K562 (cell line): ENCODE measurements around the gene TNIK. TPM values are rescaled to one million over a fixed set of nuclear protein-coding genes. Genes with fewer than 3 reads are reported as not detected.

ENCODE experiments used
- ATAC-seq: fragments of 200-7000 bp; cut with Tn5 transposase; 3 replicates; pipeline ENCODE4 v1.9.1; 2020; ENCODE audit warnings: moderate library complexity
- BruUV-seq: library from RNA; stranded (reverse); fragments of 400-500 nt; replicated peaks from 2 replicates; lab custom pipeline; 2021; lab: Mats Ljungman, UMichigan
- CTCF ChIA-PET: fragments of 300-600 bp; formaldehyde crosslinking; extraction: SDS; loops from one replicate; lab custom pipeline; 2021; ENCODE audit warnings: low intra/inter-chr PET ratio; lab: Yijun Ruan, JAX
- POLR2A ChIA-PET: fragments of 300-600, 350-650 bp; sonication (Branson Sonifier 250); formaldehyde crosslinking; extraction: SDS; loops from one replicate; lab custom pipeline; 2021; ENCODE audit warnings: antibody characterized with exemption, inconsistent platforms; lab: Yijun Ruan, JAX
- DNase-seq, 4 experiments: peaks; one replicate each; pipeline versions ENCODE4 v3.0.0 to v3.0.0-alpha.2; 2011 to 2018; ENCODE audit warnings: low spot score in 3 of 4, mixed read lengths in 3 of 4; ENCODE audit errors: extremely low read depth in 1 of 4
- FAIRE-seq: peaks from 2 replicates; lab custom pipeline; 2011; peaks lifted over from hg19 to GRCh38; lab: Jason Lieb, UNC
- H2AFZ ChIP-seq: 2 replicates; pipeline ENCODE4 v1.6.0; 2011; ENCODE audit warnings: low read depth, low read length, control low read depth, inconsistent platforms
- H3K27ac ChIP-seq: fragments of 200-600 bp; 3 replicates; pipeline ENCODE4 v1.8.0; 2011; ENCODE audit warnings: low read depth, mild to moderate bottlenecking, control low read depth, inconsistent platforms, low read length, moderate library complexity, mixed read lengths; ENCODE audit errors: extremely low read depth
- H3K27me3 ChIP-seq, 2 experiments: fragments of 300-600 bp in 1 of 2; 2 replicates in 1 of 2; 3 replicates in 1 of 2; pipeline versions ENCODE4 v1.6.0 to v1.8.0; 2011; ENCODE audit warnings: inconsistent platforms in 2 of 2, low read length in 2 of 2, mild to moderate bottlenecking in 1 of 2, mixed read lengths in 1 of 2, moderate library complexity in 1 of 2; ENCODE audit not compliant: control insufficient read depth in 2 of 2, insufficient read depth in 2 of 2
- H3K36me3 ChIP-seq: fragments of 300-600 bp; 3 replicates; pipeline ENCODE4 v1.8.0; 2011; ENCODE audit warnings: mild to moderate bottlenecking, low read length, inconsistent platforms; ENCODE audit not compliant: control insufficient read depth, insufficient read depth
- H3K4me1 ChIP-seq, 2 experiments: fragments of 200-600 bp in 1 of 2; replicated peaks in 1 of 2; 2 replicates in 1 of 2; 3 replicates in 1 of 2; pipeline versions ENCODE4 v1.5.1 to v1.8.0; 2011; ENCODE audit warnings: inconsistent platforms in 2 of 2, low read length in 2 of 2, mild to moderate bottlenecking in 1 of 2, mixed read lengths in 1 of 2, moderate library complexity in 1 of 2; ENCODE audit not compliant: control insufficient read depth in 2 of 2, insufficient read depth in 2 of 2
- H3K4me2 ChIP-seq: 2 replicates; pipeline ENCODE4 v1.6.1; 2011; ENCODE audit warnings: low read length, control low read depth, inconsistent platforms, mixed read lengths; ENCODE audit not compliant: insufficient read depth
- H3K4me3 ChIP-seq: fragments of 200-600 bp; sonication (generic), shearing (Covaris generic); 2 replicates; pipeline ENCODE4 v1.5.1; 2016; ENCODE audit warnings: control low read depth, inconsistent platforms
- H3K79me2 ChIP-seq: fragments of 200-600 bp; 3 replicates; pipeline ENCODE4 v1.8.0; 2011; ENCODE audit warnings: low read length, inconsistent platforms; ENCODE audit not compliant: control insufficient read depth, insufficient read depth
- H3K9ac ChIP-seq, 2 experiments: 2 replicates each; pipeline versions ENCODE4 v1.6.0 to v1.6.1; 2011; ENCODE audit warnings: low read depth in 2 of 2, low read length in 2 of 2, control low read depth in 1 of 2, inconsistent platforms in 1 of 2, mild to moderate bottlenecking in 1 of 2, mixed read lengths in 1 of 2; ENCODE audit not compliant: insufficient read depth in 1 of 2
- H3K9me1 ChIP-seq: one replicate; pipeline ENCODE4 v1.6.0; 2011; ENCODE audit warnings: inconsistent platforms, mild to moderate bottlenecking, low read length, moderate library complexity; ENCODE audit not compliant: control insufficient read depth, insufficient read depth
- H3K9me3 ChIP-seq: replicated peaks from 2 replicates; pipeline ENCODE4 v1.5.1; 2011; ENCODE audit warnings: low read depth, low read length, inconsistent platforms; ENCODE audit not compliant: control insufficient read depth, insufficient read depth
- H4K20me1 ChIP-seq: replicated peaks from 2 replicates; pipeline ENCODE4 v1.6.1; 2011; ENCODE audit warnings: low read length, inconsistent platforms, mixed read lengths; ENCODE audit not compliant: control insufficient read depth, insufficient read depth
- HMG20B ChIP-seq: fragments of 250-450 bp; sonication (Bioruptor Pico); IDR thresholded peaks from 2 replicates; pipeline ENCODE4 v1.5.0; 2021; ENCODE audit warnings: mild to moderate bottlenecking
- UBTF ChIP-seq, 2 experiments: IDR thresholded peaks; 2 replicates each; pipeline ENCODE4 v1.6.1; 2012; ENCODE audit warnings: improper control_type of control experiment in 2 of 2, low read depth in 2 of 2, low read length in 2 of 2, borderline replicate concordance in 1 of 2
- WGBS: fragments of 100-300 bp; shearing (Covaris generic); methylation state at CpG from one replicate; pipeline ENCODE4 v1.1.6; 2016; ENCODE audit warnings: low coverage, mixed read lengths; ENCODE audit not compliant: insufficient coverage; ENCODE audit errors: missing lambda C conversion rate; 5-methylcytosine and 5-hydroxymethylcytosine counted together
- in situ Hi-C: fragments of 300-500 bp; cut with MboI; formaldehyde crosslinking; loops from 4 replicates; pipeline ENCODE4 v1.15.0; 2018; ENCODE audit warnings: inconsistent platforms, mixed read lengths
- intact Hi-C: fragments of 100-400 bp; cut with micrococcal nuclease; formaldehyde crosslinking; loops from 2 replicates; pipeline ENCODE4 v1.14.2; 2022
- polyA plus RNA-seq, 8 experiments: library from polyadenylated mRNA; depleted of rRNA in 4 of 8; stranded (reverse) in 5 of 8; unstranded in 3 of 8; fragments of >200 nt; fragmentation: Nextera tagmentation in 2 of 8; fragmentation: Illumina TruSeq in 1 of 8; extraction: Ambion mirVana in 2 of 8; extraction: Trizol in 1 of 8; gene quantifications; 2 replicates each; pipeline versions ENCODE4 v1.2.1 to v1.2.3, GENCODE V29; 2011 to 2014; ENCODE audit warnings: inconsistent platforms in 1 of 8, missing spikeins in 1 of 8
- total RNA-seq, 7 experiments: library from RNA; depleted of rRNA in 6 of 7; stranded (reverse); fragments of >200 nt in 6 of 7; fragmentation: Illumina TruSeq in 2 of 7; extraction: Trizol in 2 of 7; gene quantifications; 2 replicates each; pipeline versions ENCODE4 v1.2.1 to v1.2.3, GENCODE V29; 2011 to 2021; ENCODE audit warnings: low replicate concordance in 1 of 7

Gene TNIK
- total and polyA plus RNA-seq, 9 of the 15 experiments (the other 6 are each of a cell fraction or from before 2014, with no cell fraction given), result 6.6 to 39.0 (median 24.7) TPM

GRCh38 chr3:171429635-171430034 is 30.6 kb downstream of the TNIK start:
- Histone ChIP-seq H2AFZ (no peak overlapping the region), H3K79me2 (peaks cover 75% of the 10 kb centered on the region), H3K9me3 (no peaks in the 10 kb centered on the region), H3K9ac (no peak overlapping the region; a peak in 2 of 4 replicates), H3K4me2 (0 out of 2 replicates have a peak overlapping the region, but pooled peaks have one; percentile 15), H3K4me3 (no peak overlapping the region), H4K20me1 (no peaks in the 10 kb centered on the region), H3K27ac (no peak overlapping the region; the same call in 2 of the 3 replicates), H3K4me1 (peaks cover 15 to 40% of the 10 kb centered on the region in 2 experiments), H3K9me1 (no peaks in the 10 kb centered on the region), H3K27me3 (no peaks in the 10 kb centered on the region), H3K36me3 (no peaks in the 10 kb centered on the region)
- ChIA-PET CTCF (no interaction called here), POLR2A (interaction anchor here (0.8 to 2.8 kb wide), 5 partner anchors 9 to 270 kb away, joined by 3 to 30 read pairs (median 5); no protein-coding TSS in a partner anchor)
- ATAC-seq (peak; percentile 33), FAIRE-seq (no peak), DNase-seq (peak in 1 of 4 experiments; percentile 37)
- BruUV-seq, result no TSS peak
- peak in 1 of 2 experiments; percentile 44; a peak in 1 of 4 replicates for TF ChIP-seq UBTF (IDR thresholded peaks at IDR 0.05; ENCODE audit: borderline replicate concordance in 1 of 2, low read depth in 2 of 2, low read length in 2 of 2)
- TF ChIP-seq HMG20B (CRISPR knock-in tag), result no peak
- WGBS, result 70% methylated on average over 2 of the region's 2 CpGs
- in situ Hi-C loops (no loop called here), intact Hi-C loops (loop anchor here (2.0 to 5.0 kb wide), 2 partner anchors 17 to 57 kb away; no protein-coding TSS in a partner anchor)
